COR-L47 (cell line): ENCODE results near the gene ANO8.

Experiments
- DNase-seq: peaks from one replicate; lab custom pipeline; 2025; lab: John Stamatoyannopoulos, UW

The ANO8 gene

GRCh38 chr19:17347877-17348276 is 13.2 kb upstream of the ANO8 start:
- DNase-seq = no peak

- DNase-seq = no peak
Observed at GRCh38 chr19:17347361-17347760, 12.7 kb upstream of the ANO8 start.

DNA sequence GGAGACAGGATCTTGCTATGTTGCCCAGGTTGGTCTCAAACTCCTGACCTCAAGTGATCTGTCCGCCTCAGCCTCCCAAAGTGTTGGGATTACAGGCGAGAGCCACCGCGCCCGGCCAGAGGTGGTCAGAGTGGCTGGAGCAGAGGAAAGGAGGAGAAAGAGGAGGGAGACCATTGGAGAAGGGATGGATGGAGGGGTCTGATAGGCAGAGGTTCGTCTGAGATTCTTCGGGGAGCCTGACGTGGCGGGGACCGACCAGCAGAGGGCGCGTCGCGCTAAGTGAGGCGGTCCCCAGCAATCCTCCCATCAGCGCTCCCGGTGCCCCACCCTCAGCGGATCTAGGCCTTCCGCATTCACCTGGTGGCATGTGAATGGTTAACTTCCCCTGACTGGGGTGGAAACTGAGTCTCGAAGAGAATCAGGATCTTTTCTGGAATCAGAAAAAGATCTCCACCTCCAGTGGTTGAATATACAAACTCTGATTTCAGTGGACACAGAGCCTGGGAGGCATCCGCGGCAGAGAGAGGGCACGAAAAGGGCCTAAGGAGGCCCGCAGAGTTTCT is 11.5 kb upstream of the ANO8 start:
- peak; percentile 56 for DNase-seq

DNA sequence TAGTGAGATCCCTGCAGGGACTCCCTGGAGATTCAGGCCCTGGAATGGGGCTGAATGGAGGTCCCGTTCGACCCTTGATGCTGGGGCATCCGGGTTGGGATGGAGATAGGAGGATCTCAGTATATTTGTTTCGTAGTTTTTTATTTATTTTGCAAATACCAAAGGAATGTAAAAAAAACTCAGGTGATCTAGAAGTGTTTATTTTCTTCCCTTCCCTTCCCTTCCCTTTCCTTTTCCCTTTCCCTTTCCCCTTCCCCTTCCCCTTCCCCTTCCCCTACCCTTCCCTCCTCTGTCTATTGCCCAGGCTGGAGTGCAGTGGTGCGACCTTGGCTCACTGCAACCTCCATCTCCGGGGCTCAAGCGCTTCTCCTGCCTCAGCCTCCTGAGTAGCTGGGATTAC is 7.2 kb upstream of the ANO8 start:
- DNase-seq = no peak

DNA sequence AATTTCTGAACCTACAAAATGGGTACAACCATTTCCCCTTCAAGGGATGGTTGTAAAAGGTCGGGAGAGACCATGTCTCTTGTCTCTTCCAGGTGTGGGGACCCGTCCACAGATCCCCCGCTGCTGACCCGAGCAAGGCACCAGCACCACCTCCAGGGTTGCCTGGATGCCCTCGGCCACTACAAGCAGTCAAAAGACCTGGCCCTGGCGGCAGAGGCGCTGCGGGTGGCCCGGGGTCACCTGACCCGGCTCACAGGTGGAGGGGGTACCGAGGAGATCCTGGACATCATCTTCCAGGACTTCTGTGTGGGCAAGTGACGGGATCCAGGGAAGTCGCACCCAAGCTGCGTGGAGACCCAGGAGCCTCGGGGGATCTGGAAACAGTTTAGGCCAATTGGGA is 6.7 kb upstream of the ANO8 start:
- DNase-seq = no peak

DNA sequence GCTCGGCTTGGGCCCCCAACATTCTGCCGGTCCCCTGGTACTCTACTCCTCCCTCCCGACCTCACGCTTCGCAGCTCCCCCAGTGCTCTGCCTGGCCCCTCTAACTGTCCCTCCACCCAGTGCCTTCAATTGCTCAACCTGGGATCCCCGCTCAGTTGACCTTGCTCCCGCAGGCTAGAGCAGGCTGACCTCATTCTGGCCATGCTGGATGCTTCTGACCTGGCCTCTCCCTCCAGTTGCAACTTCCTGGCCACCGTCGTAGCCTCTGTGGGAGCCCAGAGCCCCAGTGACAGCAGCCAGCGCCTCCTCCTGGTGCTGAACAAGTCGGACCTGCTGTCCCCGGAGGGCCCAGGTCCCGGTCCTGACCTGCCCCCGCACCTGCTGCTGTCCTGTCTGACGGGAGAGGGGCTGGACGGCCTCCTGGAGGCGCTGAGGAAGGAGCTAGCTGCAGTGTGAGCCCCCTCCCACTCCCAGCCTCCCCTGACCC is 6.3 kb upstream of the ANO8 start:
- no peak for DNase-seq

- DNase-seq = no peak
Observed at GRCh38 chr19:17340302-17340870, 5.7 kb upstream of the ANO8 start.

- DNase-seq = no peak
Observed at GRCh38 chr19:17339088-17339741, 4.6 kb upstream of the ANO8 start.

- DNase-seq = no peak
Observed at GRCh38 chr19:17338433-17339078, 3.9 kb upstream of the ANO8 start.

DNA sequence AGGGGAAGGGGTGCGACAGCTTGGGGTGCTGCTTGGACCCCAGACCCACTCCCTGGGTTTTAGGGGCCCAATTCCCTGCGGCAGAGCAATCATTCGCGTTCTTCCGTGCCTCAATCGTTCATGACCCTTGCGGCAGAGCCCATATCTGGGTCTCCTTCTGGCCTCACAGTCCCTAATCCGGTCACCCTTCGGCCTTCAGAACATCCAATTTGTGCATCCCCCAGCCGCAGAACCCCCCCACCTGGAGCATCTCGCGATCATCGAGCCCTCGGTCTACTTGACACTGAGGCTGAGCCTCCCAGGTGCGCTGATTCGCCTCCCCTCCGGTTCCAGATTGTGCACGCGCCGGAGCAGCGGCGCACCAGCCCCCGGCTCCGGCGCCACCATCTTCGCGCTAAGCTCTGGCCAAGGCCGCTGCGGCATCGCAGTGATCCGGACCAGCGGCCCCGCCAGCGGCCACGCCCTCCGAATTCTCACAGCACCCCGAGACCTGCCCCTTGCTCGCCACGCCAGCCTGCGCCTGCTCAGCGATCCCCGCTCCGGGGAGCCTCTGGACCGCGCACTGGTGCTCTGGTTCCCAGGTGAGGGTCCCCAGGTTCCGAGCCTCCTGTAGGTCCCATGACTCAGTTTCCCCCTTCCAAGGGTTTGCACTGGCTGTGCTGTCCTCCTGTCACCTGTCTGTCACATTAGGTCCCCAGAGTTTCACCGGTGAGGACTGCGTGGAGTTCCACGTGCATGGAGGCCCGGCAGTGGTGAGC is 3.2 kb upstream of the ANO8 start:
- no peak for DNase-seq

- DNase-seq = peak; percentile 99
Observed at GRCh38 chr19:17336872-17337674, 2.4 kb upstream of the ANO8 start, which contains the start of gene GTPBP3. Gene GTPBP3 (plus strand): TSS chr19:17337553. CDS start chr19:17337612, 59 bp downstream.

- no peak for DNase-seq
Observed at GRCh38 chr19:17335575-17335974, 920 bp upstream of the ANO8 start.

DNA sequence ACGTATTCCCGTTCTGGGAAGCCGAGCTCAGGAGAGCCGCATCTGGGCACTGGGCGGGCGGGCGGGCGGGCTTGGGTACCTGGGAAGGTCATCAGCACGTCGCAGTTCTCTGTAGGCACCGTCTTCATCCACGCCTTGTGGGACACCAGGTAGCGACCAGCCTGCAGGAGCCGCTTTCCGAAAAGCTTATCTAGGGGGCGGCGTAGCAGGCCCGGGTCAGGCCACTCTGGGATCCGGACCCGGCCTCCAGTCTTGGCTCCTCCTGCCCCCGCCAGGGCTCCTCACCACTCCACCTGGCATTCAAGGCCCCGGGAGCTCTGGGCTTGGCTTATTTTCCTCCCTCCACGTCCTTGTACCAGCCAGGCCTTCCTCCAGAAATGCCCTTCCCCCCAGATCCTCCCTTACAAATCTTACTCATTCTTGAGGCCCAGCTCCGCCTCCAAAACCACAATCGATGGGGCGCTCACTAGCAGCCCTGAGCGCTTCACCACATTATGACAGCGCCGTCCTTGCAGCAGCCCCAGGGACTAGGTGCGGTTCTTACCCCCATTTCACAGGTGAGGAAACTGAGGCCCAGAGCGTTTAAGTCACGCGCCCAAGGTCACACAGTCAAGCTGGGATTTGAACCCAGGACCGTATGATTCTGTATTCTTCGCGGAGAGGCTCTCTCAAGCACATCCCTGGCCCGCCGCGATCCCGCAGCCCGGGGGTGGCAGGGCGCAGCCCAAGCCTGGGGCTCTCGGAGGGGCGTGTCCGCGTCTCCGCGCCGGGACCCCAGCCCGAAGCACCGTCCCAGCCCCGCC is 843 bp downstream of the ANO8 start:
- no peak for DNase-seq

- DNase-seq = peak; percentile 42
Observed at GRCh38 chr19:17332677-17333581, 1.7 kb downstream of the ANO8 start.

DNA sequence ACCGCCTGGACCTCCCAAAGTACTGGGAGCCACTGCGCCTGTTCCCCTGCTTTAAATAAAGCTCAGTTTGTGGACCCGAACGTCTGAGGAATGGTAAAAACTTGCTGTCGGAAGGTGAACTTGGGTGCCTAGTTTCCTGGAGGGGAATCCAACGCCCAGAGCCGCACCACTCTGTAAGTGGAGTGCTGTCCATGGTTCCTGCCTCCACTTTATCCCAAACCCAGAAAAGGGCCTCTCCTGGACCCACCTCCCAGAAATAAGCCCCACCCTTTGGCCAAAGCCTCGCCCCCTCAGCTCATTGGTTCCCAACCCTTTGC is 2.3 kb downstream of the ANO8 start:
- DNase-seq = no peak

DNA sequence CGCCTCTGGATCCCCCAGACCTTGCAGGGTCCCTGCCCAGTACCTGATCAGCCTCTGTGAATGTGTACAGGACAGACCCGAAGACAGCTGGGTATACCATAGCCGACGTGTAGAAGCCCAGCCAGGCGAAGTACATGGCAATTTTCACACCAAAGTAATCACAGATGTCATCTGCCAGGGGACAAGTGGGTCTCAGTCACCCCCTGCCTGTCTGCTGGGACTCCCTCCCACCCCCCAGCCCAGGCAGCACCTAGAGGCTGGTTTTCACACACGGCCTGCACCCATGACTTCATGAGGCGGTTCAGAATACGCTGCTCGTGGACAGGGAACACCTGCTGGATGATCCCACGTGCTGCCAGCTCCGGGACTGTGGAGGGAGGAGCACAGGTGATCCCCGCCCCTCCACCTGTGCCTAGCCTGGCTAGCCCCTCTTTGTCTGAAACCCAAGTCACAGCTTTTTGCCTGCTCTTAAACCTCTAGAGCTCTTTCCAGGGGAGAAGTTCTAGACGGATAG is 3.6 kb downstream of the ANO8 start:
- DNase-seq = no peak

- DNase-seq = no peak
Observed at GRCh38 chr19:17330262-17331044, 4.2 kb downstream of the ANO8 start.

DNA sequence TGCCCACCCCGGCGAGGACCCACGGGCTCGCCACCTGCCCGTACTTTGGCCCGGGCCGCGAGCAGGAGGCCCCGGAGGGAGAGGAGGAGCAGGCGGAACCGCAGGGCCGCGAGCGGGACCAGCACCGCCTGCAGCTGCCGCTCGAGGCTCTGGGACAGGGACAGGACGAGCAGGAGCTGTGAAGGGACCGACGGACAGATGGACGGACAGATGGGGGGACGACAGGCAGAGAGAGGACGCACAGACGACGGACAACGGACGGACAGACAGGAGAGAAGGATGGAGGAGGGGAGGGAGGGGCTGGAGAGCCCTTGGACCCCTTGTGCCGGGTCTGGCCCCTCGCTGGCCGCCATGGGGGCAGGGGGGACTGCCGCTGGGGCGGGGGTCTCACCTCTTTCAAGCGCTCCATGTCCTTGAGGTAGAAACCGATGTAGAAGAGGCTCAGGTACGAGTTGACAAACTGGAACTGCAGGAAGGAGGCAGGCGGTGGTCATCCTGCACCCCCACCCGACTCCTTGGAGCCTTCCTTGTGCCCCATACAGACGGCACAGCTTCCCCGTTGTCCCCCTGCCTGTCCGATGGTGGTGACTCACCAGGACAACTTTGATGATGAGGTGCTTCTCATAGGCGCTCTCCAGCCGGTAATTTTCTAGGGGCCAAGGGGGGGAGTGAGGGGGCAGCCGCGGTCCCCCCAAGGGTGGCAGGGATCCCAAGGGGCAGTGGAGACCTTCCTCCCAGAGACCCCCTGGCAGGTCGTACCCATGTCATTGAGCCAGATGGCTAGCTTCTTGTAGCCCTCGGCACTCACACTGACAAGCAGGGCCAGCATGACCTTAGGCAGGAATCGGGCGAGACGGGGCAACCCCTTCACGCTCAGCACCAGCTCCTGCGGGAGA is 5.0 kb downstream of the ANO8 start:
- no peak for DNase-seq
